ENCODE results near the gene CEP192.

CEP192 gene

GRCh38 chr18:12990967-12991820, at the start of gene CEP192:
CEP192 (plus strand) TSS chr18:12991362; CDS start chr18:12999425, 8,063 bp downstream.
- peaks cover 26% of the 10 kb centered on the region for H3K4me1 Mint-ChIP-seq (ENCODE audit: low read depth)
- DNase-seq (ENCODE audit: low spot score) = peak; percentile 98
- H3K9me3 Mint-ChIP-seq = no peaks in the 10 kb centered on the region
- peak within 1 kb of the TSS; percentile 98 for H3K4me3 Mint-ChIP-seq
- peaks cover 15% of the 10 kb centered on the region for H3K36me3 Mint-ChIP-seq (ENCODE audit: low read depth)
- H3K27ac Mint-ChIP-seq = peak within 1 kb of the TSS; percentile 91
- no peaks in the 10 kb centered on the region for H3K27me3 Mint-ChIP-seq (ENCODE audit: low read depth)

GRCh38 chr18:12943215-12943614, 47.9 kb upstream of the CEP192 start:
- peaks cover 4% of the 10 kb centered on the region for H3K36me3 Mint-ChIP-seq (ENCODE audit: low read depth)
- no peak for DNase-seq (ENCODE audit: low spot score)
- no peak overlapping the region for H3K27ac Mint-ChIP-seq
- peaks cover 2% of the 10 kb centered on the region for H3K27me3 Mint-ChIP-seq (ENCODE audit: low read depth)
- no peaks in the 10 kb centered on the region for H3K9me3 Mint-ChIP-seq
- no peak overlapping the region for H3K4me3 Mint-ChIP-seq
- H3K4me1 Mint-ChIP-seq (ENCODE audit: low read depth) = peaks cover 11% of the 10 kb centered on the region

- H3K36me3 Mint-ChIP-seq (ENCODE audit: low read depth) = peaks cover 15% of the 10 kb centered on the region
These were observed 46.5 kb upstream of the CEP192 start for GRCh38 chr18:12944709-12945108.

GRCh38 chr18:12946549-12947284, 44.4 kb upstream of the CEP192 start:
- H3K9me3 Mint-ChIP-seq = no peaks in the 10 kb centered on the region
- no peaks in the 10 kb centered on the region for H3K27me3 Mint-ChIP-seq (ENCODE audit: low read depth)
- DNase-seq (ENCODE audit: low spot score) = no peak
- H3K4me1 Mint-ChIP-seq (ENCODE audit: low read depth) = peaks cover 15% of the 10 kb centered on the region
- peak overlapping the region; percentile 98 for H3K27ac Mint-ChIP-seq
- peaks cover 31% of the 10 kb centered on the region for H3K36me3 Mint-ChIP-seq (ENCODE audit: low read depth)
- peak overlapping the region; percentile 93 for H3K4me3 Mint-ChIP-seq

More at GRCh38 chr18:12944709-12945108, 46.5 kb upstream of the CEP192 start:
- H3K4me1 Mint-ChIP-seq (ENCODE audit: low read depth) = peaks cover 11% of the 10 kb centered on the region
- DNase-seq (ENCODE audit: low spot score) = no peak
- H3K4me3 Mint-ChIP-seq = no peak overlapping the region
- H3K9me3 Mint-ChIP-seq = no peaks in the 10 kb centered on the region
- H3K27ac Mint-ChIP-seq = no peak overlapping the region
- no peaks in the 10 kb centered on the region for H3K27me3 Mint-ChIP-seq (ENCODE audit: low read depth)

- peaks cover 15% of the 10 kb centered on the region for H3K4me1 Mint-ChIP-seq (ENCODE audit: low read depth)
- H3K4me3 Mint-ChIP-seq = peak within 1 kb of the TSS; percentile 93
- peak; percentile 95 for DNase-seq (ENCODE audit: low spot score)
- peaks cover 32% of the 10 kb centered on the region for H3K36me3 Mint-ChIP-seq (ENCODE audit: low read depth)
- H3K27me3 Mint-ChIP-seq (ENCODE audit: low read depth) = no peaks in the 10 kb centered on the region
- H3K9me3 Mint-ChIP-seq = no peaks in the 10 kb centered on the region
- peak within 1 kb of the TSS; percentile 98 for H3K27ac Mint-ChIP-seq
These were observed 43.7 kb upstream of the CEP192 start, which contains the start of gene SEH1L for GRCh38 chr18:12947285-12948049. SEH1L (plus strand) TSS chr18:12948011; CDS start chr18:12948122, 111 bp downstream.

- peak; percentile 97 for DNase-seq (ENCODE audit: low spot score)
- Mint-ChIP-seq H3K4me3 (peak overlapping the region; percentile 93), H3K36me3 (ENCODE audit: low read depth) (peaks cover 37% of the 10 kb centered on the region), H3K4me1 (ENCODE audit: low read depth) (peaks cover 18% of the 10 kb centered on the region), H3K9me3 (no peaks in the 10 kb centered on the region), H3K27ac (peak overlapping the region; percentile 98), H3K27me3 (ENCODE audit: low read depth) (no peaks in the 10 kb centered on the region)
These were observed 42.9 kb upstream of the CEP192 start for GRCh38 chr18:12948050-12948804.

- H3K4me1 Mint-ChIP-seq (ENCODE audit: low read depth) = peaks cover 10% of the 10 kb centered on the region
- no peak overlapping the region for H3K27ac Mint-ChIP-seq
- H3K4me3 Mint-ChIP-seq = no peak overlapping the region
- H3K27me3 Mint-ChIP-seq (ENCODE audit: low read depth) = no peaks in the 10 kb centered on the region
- no peak for DNase-seq (ENCODE audit: low spot score)
- H3K36me3 Mint-ChIP-seq (ENCODE audit: low read depth) = peaks cover 38% of the 10 kb centered on the region
- peaks cover 9% of the 10 kb centered on the region for H3K9me3 Mint-ChIP-seq
These were observed 32.7 kb upstream of the CEP192 start for GRCh38 chr18:12958478-12958877.

GRCh38 chr18:12960395-12960794, 30.8 kb upstream of the CEP192 start:
- peaks cover 42% of the 10 kb centered on the region for H3K36me3 Mint-ChIP-seq (ENCODE audit: low read depth)
- peaks cover 9% of the 10 kb centered on the region for H3K9me3 Mint-ChIP-seq
- no peak overlapping the region for H3K4me3 Mint-ChIP-seq
- no peak overlapping the region for H3K27ac Mint-ChIP-seq
- no peak for DNase-seq (ENCODE audit: low spot score)
- peaks cover 9% of the 10 kb centered on the region for H3K4me1 Mint-ChIP-seq (ENCODE audit: low read depth)
- H3K27me3 Mint-ChIP-seq (ENCODE audit: low read depth) = no peaks in the 10 kb centered on the region

- Mint-ChIP-seq H3K9me3 (peaks cover 9% of the 10 kb centered on the region), H3K4me1 (ENCODE audit: low read depth) (peaks cover 9% of the 10 kb centered on the region), H3K4me3 (no peak overlapping the region), H3K36me3 (ENCODE audit: low read depth) (peaks cover 44% of the 10 kb centered on the region), H3K27me3 (ENCODE audit: low read depth) (no peaks in the 10 kb centered on the region), H3K27ac (no peak overlapping the region)
- DNase-seq (ENCODE audit: low spot score) = no peak
These were observed 30.2 kb upstream of the CEP192 start for GRCh38 chr18:12960853-12961397.

- Mint-ChIP-seq H3K27me3 (ENCODE audit: low read depth) (no peaks in the 10 kb centered on the region), H3K9me3 (peaks cover 9% of the 10 kb centered on the region), H3K36me3 (ENCODE audit: low read depth) (peaks cover 50% of the 10 kb centered on the region), H3K4me3 (no peak overlapping the region), H3K27ac (no peak overlapping the region), H3K4me1 (ENCODE audit: low read depth) (peaks cover 14% of the 10 kb centered on the region)
- no peak for DNase-seq (ENCODE audit: low spot score)
These were observed 28.1 kb upstream of the CEP192 start for GRCh38 chr18:12963069-12963468.

GRCh38 chr18:12968115-12968514, 23.0 kb upstream of the CEP192 start:
- no peaks in the 10 kb centered on the region for H3K9me3 Mint-ChIP-seq
- H3K4me3 Mint-ChIP-seq = no peak overlapping the region
- no peaks in the 10 kb centered on the region for H3K27me3 Mint-ChIP-seq (ENCODE audit: low read depth)
- no peak overlapping the region for H3K27ac Mint-ChIP-seq
- H3K36me3 Mint-ChIP-seq (ENCODE audit: low read depth) = peaks cover 55% of the 10 kb centered on the region
- DNase-seq (ENCODE audit: low spot score) = no peak
- peaks cover 13% of the 10 kb centered on the region for H3K4me1 Mint-ChIP-seq (ENCODE audit: low read depth)

GRCh38 chr18:12968619-12969018, 22.5 kb upstream of the CEP192 start:
- Mint-ChIP-seq H3K4me1 (ENCODE audit: low read depth) (peaks cover 13% of the 10 kb centered on the region), H3K9me3 (no peaks in the 10 kb centered on the region), H3K27ac (no peak overlapping the region), H3K27me3 (ENCODE audit: low read depth) (no peaks in the 10 kb centered on the region), H3K36me3 (ENCODE audit: low read depth) (peaks cover 50% of the 10 kb centered on the region), H3K4me3 (no peak overlapping the region)
- DNase-seq (ENCODE audit: low spot score) = no peak
